Activated CD4-positive, alpha-beta T cell treated with anti-CD3 and anti-CD28 coated beads for 1 hour (primary cell): ENCODE measurements around the gene SLC12A6.
"Not testable (repeated sequence)": the region's sequence is repeated elsewhere in the genome, so short reads cannot be mapped to it uniquely, and the experiment has no call there.

ENCODE experiments used
- DNase-seq: peaks from one replicate; pipeline ENCODE4 v3.0.0-alpha.2; 2020

Gene SLC12A6

GRCh38 chr15:34355241-34355640, 17.7 kb upstream of the SLC12A6 start:
- DNase-seq: no peak

- DNase-seq: no peak
Measured at GRCh38 chr15:34354286-34354685, 16.7 kb upstream of the SLC12A6 start.

- no peak for DNase-seq
Measured at GRCh38 chr15:34353627-34354026, 16.0 kb upstream of the SLC12A6 start.

- not testable (repeated sequence) for DNase-seq
Measured at GRCh38 chr15:34352996-34353395, 15.4 kb upstream of the SLC12A6 start.

- no peak for DNase-seq
Measured at GRCh38 chr15:34349769-34350168, 12.2 kb upstream of the SLC12A6 start.

- DNase-seq: no peak
Measured at GRCh38 chr15:34348735-34349300, 11.2 kb upstream of the SLC12A6 start.

- no peak for DNase-seq
Measured at GRCh38 chr15:34347951-34348638, 10.5 kb upstream of the SLC12A6 start.

GRCh38 chr15:34342737-34343575, 5.4 kb upstream of the SLC12A6 start, which contains the start of the genes NOP10 and NUTM1:
NOP10 (minus strand) TSS chr15:34343136; CDS start chr15:34343073, 63 bp downstream.
NUTM1 (plus strand) TSS chr15:34343315; CDS start chr15:34343697, 382 bp downstream.
- peak; percentile 88 for DNase-seq

- DNase-seq: not testable (repeated sequence)
Measured at GRCh38 chr15:34342213-34342736, 4.7 kb upstream of the SLC12A6 start.

- no peak for DNase-seq
Measured at GRCh38 chr15:34341381-34342212, 4.0 kb upstream of the SLC12A6 start.

- DNase-seq: no peak
Measured at GRCh38 chr15:34339946-34340345, 2.4 kb upstream of the SLC12A6 start.

- no peak for DNase-seq
Measured at GRCh38 chr15:34338347-34338746, 766 bp upstream of the SLC12A6 start.

GRCh38 chr15:34336991-34337556, 507 bp downstream of the SLC12A6 start:
- DNase-seq: peak; percentile 20

- no peak for DNase-seq
Measured at GRCh38 chr15:34336231-34336990, 1.2 kb downstream of the SLC12A6 start.

- DNase-seq: no peak
Measured at GRCh38 chr15:34335176-34336032, 2.2 kb downstream of the SLC12A6 start.

GRCh38 chr15:34334672-34335071, 2.9 kb downstream of the SLC12A6 start:
- DNase-seq: no peak

- DNase-seq: no peak
Measured at GRCh38 chr15:34332553-34333120, 4.9 kb downstream of the SLC12A6 start.

- no peak for DNase-seq
Measured at GRCh38 chr15:34331809-34332208, 5.8 kb downstream of the SLC12A6 start.

GRCh38 chr15:34330279-34330678, 7.3 kb downstream of the SLC12A6 start:
- DNase-seq: no peak

- no peak for DNase-seq
Measured at GRCh38 chr15:34329006-34329405, 8.6 kb downstream of the SLC12A6 start.
